ENCODE data around the gene ZBTB40. TPM values are rescaled to one million over a fixed set of nuclear protein-coding genes. Genes with fewer than 3 reads are reported as not detected.

Gene ZBTB40
- total and polyA plus RNA-seq, 4 donors = 2.1 to 11.2 (median 4.6) TPM

DNA sequence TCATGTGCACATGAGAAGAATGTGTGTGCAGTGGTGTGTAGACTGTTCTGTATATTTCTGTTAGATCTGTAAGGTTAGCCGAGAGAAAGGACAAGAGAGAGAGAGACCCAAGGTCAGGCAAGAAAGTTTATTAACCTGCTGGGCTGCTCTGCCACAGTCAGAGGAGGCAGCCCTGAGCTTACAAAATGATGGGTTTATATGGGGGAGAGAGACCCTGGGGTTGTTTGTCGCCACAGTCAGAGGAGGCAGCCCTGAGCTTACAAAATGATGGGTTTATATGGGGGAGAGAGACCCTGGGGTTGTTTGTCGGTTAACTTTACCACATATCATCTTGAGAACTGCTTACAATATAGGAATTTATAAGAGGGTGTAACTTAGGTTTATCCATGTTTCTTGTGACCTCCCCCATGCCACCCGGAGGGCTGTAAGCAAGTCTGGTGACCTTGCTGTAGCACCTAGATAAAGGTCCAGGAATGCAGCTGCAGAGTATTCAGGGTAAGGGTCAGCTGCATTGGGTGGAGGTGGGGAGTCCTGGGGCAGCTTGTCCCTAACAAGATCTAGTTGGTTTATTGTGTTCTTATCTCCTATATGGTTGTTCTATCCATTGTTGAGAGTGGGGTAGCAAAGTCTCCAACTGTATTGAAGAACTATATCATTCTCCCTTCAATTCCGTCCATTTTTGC lies 9.3 kb upstream of the ZBTB40 start (continued):
- TF ChIP-seq GABPA (IDR thresholded peaks at IDR 0.05 in 1 of 2, conservative IDR thresholded peaks at IDR 0.05 in 1 of 2) = no peak
- TF ChIP-seq, protein P1, sequence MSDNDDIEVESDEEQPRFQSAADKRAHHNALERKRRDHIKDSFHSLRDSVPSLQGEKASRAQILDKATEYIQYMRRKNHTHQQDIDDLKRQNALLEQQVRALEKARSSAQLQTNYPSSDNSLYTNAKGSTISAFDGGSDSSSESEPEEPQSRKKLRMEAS (IDR thresholded peaks at IDR 0.05) = no peak

DNA sequence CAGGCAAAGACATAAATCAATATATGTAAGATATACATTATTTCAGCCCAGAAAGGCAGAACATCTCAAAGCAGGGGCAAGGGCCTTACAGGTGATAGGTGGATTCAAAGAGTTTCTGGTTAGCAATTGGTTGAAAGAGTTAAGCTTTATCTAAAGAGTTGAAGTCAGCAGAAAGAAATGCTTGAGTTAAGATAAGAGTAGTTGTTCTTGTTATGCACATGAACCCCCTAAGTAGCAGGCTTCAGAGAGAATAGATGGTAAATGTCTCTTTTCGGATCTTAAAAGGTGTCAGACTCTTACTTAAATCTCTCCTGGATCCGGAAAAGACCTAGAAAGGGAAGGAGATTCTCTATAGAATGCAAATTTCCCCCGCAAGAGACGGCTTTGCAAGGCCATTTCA lies 8.3 kb upstream of the ZBTB40 start:
- DNase-seq (ENCODE audit: low spot score) = no peak
- Histone ChIP-seq H3K27ac (ENCODE audit: low read depth in 1 of 2, low read length in 2 of 2) (no peak overlapping the region), H3K9ac (ENCODE audit: low read depth in 1 of 2, low read length in 2 of 2) (no peak overlapping the region), H3K4me3 (ENCODE audit: low read depth in 1 of 3, low read length in 3 of 3) (no peak overlapping the region), H3K36me3 (ENCODE audit: control insufficient read depth in 4 of 4, insufficient read depth in 3 of 4, low read depth in 1 of 4, low read length in 3 of 4) (no peaks in the 10 kb centered on the region), H3K4me1 (ENCODE audit: control insufficient read depth in 4 of 4, insufficient read depth in 4 of 4, low read length in 3 of 4) (no peaks in the 10 kb centered on the region), H3K9me3 (ENCODE audit: control insufficient read depth in 4 of 4, low read length in 3 of 4) (peaks cover 0 to 11% (median 3%) of the 10 kb centered on the region in 4 donors), H3K27me3 (ENCODE audit: control insufficient read depth in 4 of 4, insufficient read depth in 4 of 4, low read length in 3 of 4) (no peaks in the 10 kb centered on the region)
- WGBS = 86% methylated on average over 4 of the region's 4 CpGs
- TF ChIP-seq, protein P2, sequence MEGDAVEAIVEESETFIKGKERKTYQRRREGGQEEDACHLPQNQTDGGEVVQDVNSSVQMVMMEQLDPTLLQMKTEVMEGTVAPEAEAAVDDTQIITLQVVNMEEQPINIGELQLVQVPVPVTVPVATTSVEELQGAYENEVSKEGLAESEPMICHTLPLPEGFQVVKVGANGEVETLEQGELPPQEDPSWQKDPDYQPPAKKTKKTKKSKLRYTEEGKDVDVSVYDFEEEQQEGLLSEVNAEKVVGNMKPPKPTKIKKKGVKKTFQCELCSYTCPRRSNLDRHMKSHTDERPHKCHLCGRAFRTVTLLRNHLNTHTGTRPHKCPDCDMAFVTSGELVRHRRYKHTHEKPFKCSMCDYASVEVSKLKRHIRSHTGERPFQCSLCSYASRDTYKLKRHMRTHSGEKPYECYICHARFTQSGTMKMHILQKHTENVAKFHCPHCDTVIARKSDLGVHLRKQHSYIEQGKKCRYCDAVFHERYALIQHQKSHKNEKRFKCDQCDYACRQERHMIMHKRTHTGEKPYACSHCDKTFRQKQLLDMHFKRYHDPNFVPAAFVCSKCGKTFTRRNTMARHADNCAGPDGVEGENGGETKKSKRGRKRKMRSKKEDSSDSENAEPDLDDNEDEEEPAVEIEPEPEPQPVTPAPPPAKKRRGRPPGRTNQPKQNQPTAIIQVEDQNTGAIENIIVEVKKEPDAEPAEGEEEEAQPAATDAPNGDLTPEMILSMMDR (IDR thresholded peaks at IDR 0.05; ENCODE audit: low read depth, low read length, missing input control) = no peak
- TF ChIP-seq NR2F2 (IDR thresholded peaks at IDR 0.05) = no peak
- TF ChIP-seq HNF4G (IDR thresholded peaks at IDR 0.05) = no peak
- TF ChIP-seq, protein P3, sequence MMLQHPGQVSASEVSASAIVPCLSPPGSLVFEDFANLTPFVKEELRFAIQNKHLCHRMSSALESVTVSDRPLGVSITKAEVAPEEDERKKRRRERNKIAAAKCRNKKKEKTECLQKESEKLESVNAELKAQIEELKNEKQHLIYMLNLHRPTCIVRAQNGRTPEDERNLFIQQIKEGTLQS (IDR thresholded peaks at IDR 0.05) = no peak
- no peak for TF ChIP-seq YY1 (IDR thresholded peaks at IDR 0.05)

DNA sequence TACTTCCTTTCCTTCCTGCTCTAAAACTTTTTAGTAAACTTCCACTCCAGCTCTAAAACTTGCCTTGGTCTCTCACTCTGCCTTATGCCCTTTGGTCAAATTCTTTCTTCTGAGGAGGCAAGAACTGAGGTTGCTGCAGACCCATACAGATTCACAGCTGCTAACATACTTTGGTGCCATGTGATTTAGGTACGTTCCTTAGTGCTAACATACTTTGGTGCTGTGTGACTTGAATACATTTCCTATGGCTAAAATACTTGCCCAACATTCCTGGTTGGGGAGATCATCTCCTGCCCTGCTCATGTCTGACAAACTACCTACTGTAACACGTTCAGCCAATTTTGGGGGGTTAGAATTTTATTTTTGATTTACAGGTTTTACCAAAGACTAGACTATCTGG lies 6.8 kb upstream of the ZBTB40 start:
- WGBS = 95% methylated on average over 2 of the region's 2 CpGs
- H3K4me3 ChIP-seq (ENCODE audit: low read depth in 1 of 3, low read length in 3 of 3) = no peak overlapping the region
- no peak overlapping the region for H3K9ac ChIP-seq (ENCODE audit: low read depth in 1 of 2, low read length in 2 of 2)
- no peaks in the 10 kb centered on the region for H3K36me3 ChIP-seq (ENCODE audit: control insufficient read depth in 4 of 4, insufficient read depth in 3 of 4, low read depth in 1 of 4, low read length in 3 of 4)
- H3K27ac ChIP-seq (ENCODE audit: low read depth in 1 of 2, low read length in 2 of 2) = no peak overlapping the region
- no peaks in the 10 kb centered on the region for H3K4me1 ChIP-seq (ENCODE audit: control insufficient read depth in 4 of 4, insufficient read depth in 4 of 4, low read length in 3 of 4)
- TF ChIP-seq HNF4G (IDR thresholded peaks at IDR 0.05) (no peak), HNF4A (conservative IDR thresholded peaks at IDR 0.05) (no peak), RAD21 (IDR thresholded peaks at IDR 0.05) (no peak), TAF1 (conservative IDR thresholded peaks at IDR 0.05) (no peak)
- TF ChIP-seq, protein P1 (IDR thresholded peaks at IDR 0.05) = no peak
- TF ChIP-seq, protein P4, sequence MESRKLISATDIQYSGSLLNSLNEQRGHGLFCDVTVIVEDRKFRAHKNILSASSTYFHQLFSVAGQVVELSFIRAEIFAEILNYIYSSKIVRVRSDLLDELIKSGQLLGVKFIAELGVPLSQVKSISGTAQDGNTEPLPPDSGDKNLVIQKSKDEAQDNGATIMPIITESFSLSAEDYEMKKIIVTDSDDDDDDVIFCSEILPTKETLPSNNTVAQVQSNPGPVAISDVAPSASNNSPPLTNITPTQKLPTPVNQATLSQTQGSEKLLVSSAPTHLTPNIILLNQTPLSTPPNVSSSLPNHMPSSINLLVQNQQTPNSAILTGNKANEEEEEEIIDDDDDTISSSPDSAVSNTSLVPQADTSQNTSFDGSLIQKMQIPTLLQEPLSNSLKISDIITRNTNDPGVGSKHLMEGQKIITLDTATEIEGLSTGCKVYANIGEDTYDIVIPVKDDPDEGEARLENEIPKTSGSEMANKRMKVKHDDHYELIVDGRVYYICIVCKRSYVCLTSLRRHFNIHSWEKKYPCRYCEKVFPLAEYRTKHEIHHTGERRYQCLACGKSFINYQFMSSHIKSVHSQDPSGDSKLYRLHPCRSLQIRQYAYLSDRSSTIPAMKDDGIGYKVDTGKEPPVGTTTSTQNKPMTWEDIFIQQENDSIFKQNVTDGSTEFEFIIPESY (IDR thresholded peaks at IDR 0.05) = no peak
- DNase-seq (ENCODE audit: low spot score) = no peak
- H3K27me3 ChIP-seq (ENCODE audit: control insufficient read depth in 4 of 4, insufficient read depth in 4 of 4, low read length in 3 of 4) = no peaks in the 10 kb centered on the region
- H3K9me3 ChIP-seq (ENCODE audit: control insufficient read depth in 4 of 4, low read length in 3 of 4) = peaks cover 0 to 9% (median 2%) of the 10 kb centered on the region in 4 donors
